GM12873 (cell line): ENCODE results near the gene CDO1.

ENCODE experiments used
- TF ChIP-seq, protein P1 (sequence below): IDR thresholded peaks from 2 replicates; pipeline ENCODE4 v1.5.1; 2012; ENCODE audit warnings: low read depth, mild to moderate bottlenecking, moderate library complexity, low read length, control low read depth; ENCODE audit not compliant: insufficient read depth; ENCODE audit errors: missing control alignments

CDO1 gene

DNA sequence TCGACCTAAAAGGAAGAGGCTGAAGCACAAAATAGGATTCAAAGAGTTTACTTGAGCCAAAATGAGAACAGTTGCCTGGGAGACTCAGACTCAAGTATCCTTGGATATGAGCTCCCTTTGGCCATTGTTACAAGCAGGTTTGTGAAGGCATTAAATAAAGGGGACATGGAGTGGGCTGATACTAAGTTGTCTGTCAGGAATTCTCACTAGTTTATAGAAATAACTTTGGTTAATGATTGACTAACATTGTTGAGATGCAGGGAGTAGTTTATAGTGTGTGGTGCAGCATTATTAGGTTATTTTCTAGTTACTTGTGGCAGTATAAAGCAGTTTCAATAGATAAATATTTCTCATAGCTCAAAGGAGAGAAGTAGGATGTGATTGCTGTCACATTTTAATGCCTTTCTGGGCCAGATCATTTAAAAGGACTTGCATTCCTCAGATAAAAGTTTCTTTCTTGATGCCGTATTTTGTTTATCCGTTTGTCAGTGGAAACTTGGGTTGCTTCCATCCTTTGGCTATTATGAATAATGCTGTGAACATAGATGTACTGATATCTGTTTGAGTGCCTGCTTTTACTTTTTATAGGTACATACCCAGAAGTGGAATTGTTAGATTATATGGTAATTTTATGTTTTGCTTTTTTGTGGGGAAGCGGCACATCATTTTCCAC is 34.4 kb upstream of the CDO1 start:
- TF ChIP-seq, protein P1, sequence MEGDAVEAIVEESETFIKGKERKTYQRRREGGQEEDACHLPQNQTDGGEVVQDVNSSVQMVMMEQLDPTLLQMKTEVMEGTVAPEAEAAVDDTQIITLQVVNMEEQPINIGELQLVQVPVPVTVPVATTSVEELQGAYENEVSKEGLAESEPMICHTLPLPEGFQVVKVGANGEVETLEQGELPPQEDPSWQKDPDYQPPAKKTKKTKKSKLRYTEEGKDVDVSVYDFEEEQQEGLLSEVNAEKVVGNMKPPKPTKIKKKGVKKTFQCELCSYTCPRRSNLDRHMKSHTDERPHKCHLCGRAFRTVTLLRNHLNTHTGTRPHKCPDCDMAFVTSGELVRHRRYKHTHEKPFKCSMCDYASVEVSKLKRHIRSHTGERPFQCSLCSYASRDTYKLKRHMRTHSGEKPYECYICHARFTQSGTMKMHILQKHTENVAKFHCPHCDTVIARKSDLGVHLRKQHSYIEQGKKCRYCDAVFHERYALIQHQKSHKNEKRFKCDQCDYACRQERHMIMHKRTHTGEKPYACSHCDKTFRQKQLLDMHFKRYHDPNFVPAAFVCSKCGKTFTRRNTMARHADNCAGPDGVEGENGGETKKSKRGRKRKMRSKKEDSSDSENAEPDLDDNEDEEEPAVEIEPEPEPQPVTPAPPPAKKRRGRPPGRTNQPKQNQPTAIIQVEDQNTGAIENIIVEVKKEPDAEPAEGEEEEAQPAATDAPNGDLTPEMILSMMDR, result no peak

DNA sequence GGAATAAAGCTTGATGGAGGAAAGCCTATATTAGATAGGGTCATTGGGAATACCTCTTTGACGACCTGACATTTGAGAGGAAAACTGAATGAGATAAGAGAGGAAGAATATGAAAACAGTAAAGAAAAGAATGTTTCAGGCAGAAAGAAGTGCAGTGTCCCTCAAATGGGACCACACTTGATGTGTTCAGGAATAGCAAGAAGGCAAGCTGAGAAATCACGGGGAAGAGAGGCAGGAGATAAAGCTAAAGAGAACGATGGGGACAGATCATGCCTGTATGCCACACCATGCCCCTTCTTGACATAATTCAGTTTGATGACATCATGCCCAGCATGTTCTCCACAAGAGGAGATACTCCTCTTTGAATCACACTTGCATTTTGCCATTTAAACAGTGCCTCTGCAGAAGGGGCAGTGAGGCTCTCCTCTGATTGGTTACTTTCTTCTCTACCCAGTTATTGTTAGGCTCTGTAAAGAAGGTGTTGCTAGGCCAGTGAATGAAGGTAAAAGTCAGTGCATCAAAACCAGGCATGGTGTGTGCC is 32.9 kb upstream of the CDO1 start:
- TF ChIP-seq, protein P1, result no peak

DNA sequence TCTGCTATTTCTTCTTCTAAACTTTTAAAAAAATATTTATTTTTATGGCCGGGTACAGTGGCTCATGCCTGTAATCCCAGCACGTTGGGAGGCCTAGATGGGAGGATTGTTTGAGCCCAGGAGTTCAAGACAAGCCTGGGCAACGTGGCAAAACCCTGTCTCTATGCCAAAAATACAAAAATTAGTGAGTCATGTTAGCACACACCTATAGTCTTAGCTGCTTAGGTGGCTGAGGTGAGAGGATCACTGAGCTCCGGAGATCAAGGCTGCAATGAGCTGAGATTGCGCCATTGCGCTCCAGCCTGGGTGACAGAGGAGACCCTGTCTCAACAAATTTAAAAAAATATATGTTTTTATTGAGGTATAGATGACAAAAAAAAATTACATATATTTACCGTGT is 30.8 kb upstream of the CDO1 start:
- TF ChIP-seq, protein P1, result no peak

DNA sequence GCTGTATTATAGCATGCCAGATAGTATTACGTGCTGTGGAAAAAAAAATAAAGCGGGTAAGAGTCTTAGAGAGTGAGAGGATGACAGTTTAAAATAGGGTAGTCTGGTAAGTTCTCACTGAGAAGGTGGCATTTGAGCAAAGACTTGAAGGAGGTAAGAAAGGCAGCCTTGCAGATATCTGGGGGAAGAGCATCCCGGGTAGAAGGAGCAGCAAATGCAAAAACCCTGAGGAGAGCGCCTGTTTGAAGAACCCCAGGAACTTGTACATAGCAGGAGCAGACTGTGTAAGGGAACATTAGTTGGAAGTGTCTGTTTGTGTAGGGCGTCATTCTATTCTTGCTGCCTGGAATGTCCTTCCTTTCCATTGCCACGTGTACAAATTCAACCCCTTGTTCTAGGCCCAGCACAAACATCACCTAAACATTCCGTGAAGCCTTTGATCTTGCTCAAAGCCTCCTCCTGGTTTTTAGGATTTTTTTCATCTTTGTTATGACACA is 27.9 kb upstream of the CDO1 start:
- TF ChIP-seq, protein P1, result no peak

DNA sequence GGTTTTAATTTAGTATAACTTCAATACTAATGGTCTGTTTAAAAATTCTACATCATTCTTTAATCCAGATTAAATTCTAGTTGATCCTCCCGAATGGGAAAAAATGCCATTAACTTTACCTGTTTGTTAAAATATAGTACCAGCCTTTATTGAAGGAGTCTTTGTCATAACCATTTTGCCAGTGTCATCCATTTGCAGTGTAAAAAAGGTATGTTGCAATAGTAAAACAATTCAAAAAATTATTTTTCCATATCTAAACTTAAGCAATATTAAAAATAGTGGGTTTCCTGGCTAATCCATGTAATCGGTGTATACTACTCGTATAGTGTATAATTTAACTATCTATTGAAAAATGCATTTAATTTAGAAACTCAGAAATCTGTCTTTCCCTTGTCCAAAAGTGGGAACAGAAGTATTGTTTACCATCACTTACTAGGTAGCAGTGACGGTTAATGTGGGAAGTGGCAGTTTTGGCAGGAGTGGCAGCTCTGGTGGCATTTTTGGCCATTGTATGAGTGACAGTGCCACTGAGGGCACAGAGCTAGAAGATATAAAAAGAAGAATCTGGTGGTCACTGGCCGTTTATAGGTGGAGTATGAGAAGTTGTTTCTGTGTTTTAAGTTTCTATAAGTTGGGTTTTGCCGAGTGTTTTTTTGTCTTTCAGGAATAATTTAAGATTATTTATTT is 27.1 kb upstream of the CDO1 start:
- TF ChIP-seq, protein P1, result no peak

DNA sequence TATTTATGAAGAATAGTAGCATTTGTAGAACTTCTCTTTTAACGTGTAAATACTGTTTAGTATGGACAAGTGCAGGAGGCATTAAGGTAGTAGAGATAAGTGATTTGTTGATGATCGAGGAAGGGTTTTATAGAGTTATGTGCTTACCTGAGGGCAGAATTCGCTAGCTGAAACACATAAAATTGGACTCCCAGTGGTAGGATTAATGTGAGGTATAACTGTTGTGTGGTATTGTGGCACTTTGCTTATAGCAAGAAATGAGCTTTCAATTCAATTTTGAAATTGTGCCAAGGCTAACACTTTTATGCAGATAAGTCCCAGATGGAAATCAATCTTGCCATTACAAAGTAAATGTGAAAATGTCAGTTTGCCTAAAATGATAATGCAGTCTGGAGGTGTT is 26.5 kb upstream of the CDO1 start:
- TF ChIP-seq, protein P1, result no peak
